GM12878 (cell line): Measurements from ENCODE around the gene CENPC. TPM values are rescaled to one million over a fixed set of nuclear protein-coding genes. Genes with fewer than 3 reads are reported as not detected.

ENCODE experiments used
- ATAC-seq: fragments of 200-7000 bp; cut with Tn5 transposase; 3 replicates; pipeline ENCODE4 v1.9.1; 2020; ENCODE audit warnings: mild to moderate bottlenecking, moderate library complexity
- BruUV-seq: library from RNA; stranded (reverse); fragments of 400-500 nt; replicated peaks from 2 replicates; lab custom pipeline; 2021; lab: Mats Ljungman, UMichigan
- CTCF ChIA-PET: fragments of 300-600 bp; sonication (Branson Sonifier 250); formaldehyde crosslinking; extraction: SDS; loops from one replicate; lab custom pipeline; 2021; ENCODE audit warnings: inconsistent platforms; lab: Yijun Ruan, JAX
- POLR2A ChIA-PET: fragments of 350-600 bp; formaldehyde crosslinking; extraction: SDS; loops from one replicate; lab custom pipeline; 2021; ENCODE audit warnings: inconsistent platforms; lab: Charles Lee
- RAD21 ChIA-PET: fragments of 300-600 bp; sonication (Branson Sonifier 250); formaldehyde crosslinking; loops from one replicate; lab custom pipeline; 2023; ENCODE audit warnings: antibody characterized with exemption; ENCODE audit not compliant: unreplicated experiment; lab: Charles Lee
- SMC1A ChIA-PET: fragments of 300-600 bp; sonication (Branson Sonifier 250); formaldehyde crosslinking; loops from one replicate; lab custom pipeline; 2023; ENCODE audit not compliant: unreplicated experiment, uncharacterized antibody; lab: Charles Lee
- DNase-seq: peaks from one replicate; pipeline ENCODE4 v3.0.0-alpha.2; 2011; ENCODE audit warnings: low read depth, low spot score
- FAIRE-seq: peaks from 3 replicates; lab custom pipeline; 2011; peaks lifted over from hg19 to GRCh38; lab: Jason Lieb, UNC
- H2AFZ ChIP-seq: 2 replicates; pipeline ENCODE4 v1.6.0; 2011; ENCODE audit warnings: low read depth, low read length, control low read depth; ENCODE audit not compliant: control insufficient read depth
- H3K27ac ChIP-seq: 2 replicates; pipeline ENCODE4 v1.5.1; 2011; ENCODE audit warnings: control low read depth; ENCODE audit not compliant: control insufficient read depth, insufficient read depth
- H3K27me3 ChIP-seq, 2 experiments: replicated peaks in 1 of 2; 2 replicates each; pipeline versions ENCODE4 v1.6.0 to v1.6.1; 2011; ENCODE audit warnings: low read length in 1 of 2; ENCODE audit not compliant: control insufficient read depth in 2 of 2, insufficient read depth in 2 of 2
- H3K36me3 ChIP-seq, 2 experiments: 2 replicates each; pipeline ENCODE4 v1.5.1; 2011; ENCODE audit warnings: low read length in 1 of 2; ENCODE audit not compliant: control insufficient read depth in 2 of 2, insufficient read depth in 2 of 2
- H3K4me1 ChIP-seq: 2 replicates; pipeline ENCODE4 v1.6.1; 2011; ENCODE audit warnings: mild to moderate bottlenecking, low read length, moderate library complexity, mixed read lengths; ENCODE audit not compliant: control insufficient read depth, insufficient read depth
- H3K4me2 ChIP-seq: 2 replicates; pipeline ENCODE4 v1.6.0; 2011; ENCODE audit warnings: control low read depth; ENCODE audit not compliant: control insufficient read depth, insufficient read depth
- H3K4me3 ChIP-seq: fragments of 200-600 bp; sonication (generic); 2 replicates; pipeline ENCODE4 v1.5.1; 2016
- H3K79me2 ChIP-seq: 2 replicates; pipeline ENCODE4 v1.6.0; 2011; ENCODE audit warnings: low read length; ENCODE audit not compliant: control insufficient read depth, insufficient read depth
- H3K9ac ChIP-seq: 2 replicates; pipeline ENCODE4 v1.8.0; 2011; ENCODE audit warnings: low read length, control low read depth, mixed read lengths; ENCODE audit not compliant: control insufficient read depth, insufficient read depth
- H3K9me3 ChIP-seq: replicated peaks from 3 replicates; pipeline ENCODE4 v1.5.1; 2011; ENCODE audit warnings: mild to moderate bottlenecking, low read length; ENCODE audit not compliant: control insufficient read depth, insufficient read depth
- H4K20me1 ChIP-seq: 2 replicates; pipeline ENCODE4 v1.6.0; 2011; ENCODE audit not compliant: control insufficient read depth, insufficient read depth
- CTCF ChIP-seq, 3 experiments: IDR thresholded peaks in 2 of 3; conservative IDR thresholded peaks in 1 of 3; 2 replicates each; pipeline ENCODE4 v1.5.1; 2011; ENCODE audit warnings: low read depth in 3 of 3, low read length in 3 of 3, mild to moderate bottlenecking in 3 of 3, control low read depth in 2 of 3, moderate library complexity in 2 of 3, inconsistent platforms in 1 of 3, mixed read lengths in 1 of 3; ENCODE audit not compliant: control insufficient read depth in 2 of 3, insufficient read depth in 1 of 3; ENCODE audit errors: extremely low read depth in 1 of 3
- JUNB ChIP-seq: IDR thresholded peaks from 2 replicates; pipeline ENCODE4 v1.6.1; 2016; ENCODE audit warnings: antibody characterized with exemption, mild to moderate bottlenecking
- MYB ChIP-seq: fragments of 150-350 bp; IDR thresholded peaks from 2 replicates; pipeline ENCODE4 v1.6.1; 2014; ENCODE audit warnings: mild to moderate bottlenecking, low read depth, low read length, borderline replicate concordance
- RAD21 ChIP-seq: IDR thresholded peaks from 2 replicates; pipeline ENCODE4 v1.6.1; 2011; ENCODE audit warnings: mild to moderate bottlenecking, low read depth, low read length, moderate library complexity; ENCODE audit not compliant: insufficient read depth
- WGBS: methylation state at CpG from one replicate; pipeline ENCODE4 v1.1.6; 2016; ENCODE audit warnings: low lambda C conversion rate; ENCODE audit not compliant: insufficient replicate concordance, insufficient coverage; ENCODE audit errors: missing lambda C conversion rate; 5-methylcytosine and 5-hydroxymethylcytosine counted together
- in situ Hi-C: fragments of 300-500 bp; cut with MboI; formaldehyde crosslinking; loops from 9 replicates; pipeline ENCODE4 v1.14.3; 2018; ENCODE audit warnings: mixed read lengths
- intact Hi-C: fragments of 100-400 bp; cut with micrococcal nuclease; formaldehyde crosslinking; loops from one replicate; pipeline ENCODE4 v1.14.2; 2022; ENCODE audit not compliant: unreplicated experiment
- polyA plus RNA-seq, 11 experiments: library from polyadenylated mRNA; depleted of rRNA in 4 of 11; unstranded in 6 of 11; stranded (reverse) in 5 of 11; fragments of >200 nt; fragmentation: Nextera tagmentation in 4 of 11; fragmentation: Illumina TruSeq in 1 of 11; extraction: Ambion mirVana in 4 of 11; extraction: Trizol in 1 of 11; gene quantifications; 1 replicate in 1 of 11; 2 replicates in 10 of 11; pipeline versions ENCODE4 v1.2.1 to v1.2.3, GENCODE V29; 2011 to 2016; ENCODE audit warnings: inconsistent platforms in 2 of 11, missing spikeins in 2 of 11, low read depth in 1 of 11
- total RNA-seq, 4 experiments: library from RNA; depleted of rRNA in 3 of 4; stranded (reverse); fragments of >200 nt in 3 of 4; fragmentation: Illumina TruSeq in 1 of 4; extraction: Trizol in 1 of 4; gene quantifications; 2 replicates each; pipeline versions ENCODE4 v1.2.1 to v1.2.3, GENCODE V29; 2013 to 2021

The CENPC gene
- total and polyA plus RNA-seq, 10 of the 15 experiments (the other 5 are each of a cell fraction or from before 2014, with no cell fraction given), result 13.1 to 34.9 (median 20.3) TPM

DNA sequence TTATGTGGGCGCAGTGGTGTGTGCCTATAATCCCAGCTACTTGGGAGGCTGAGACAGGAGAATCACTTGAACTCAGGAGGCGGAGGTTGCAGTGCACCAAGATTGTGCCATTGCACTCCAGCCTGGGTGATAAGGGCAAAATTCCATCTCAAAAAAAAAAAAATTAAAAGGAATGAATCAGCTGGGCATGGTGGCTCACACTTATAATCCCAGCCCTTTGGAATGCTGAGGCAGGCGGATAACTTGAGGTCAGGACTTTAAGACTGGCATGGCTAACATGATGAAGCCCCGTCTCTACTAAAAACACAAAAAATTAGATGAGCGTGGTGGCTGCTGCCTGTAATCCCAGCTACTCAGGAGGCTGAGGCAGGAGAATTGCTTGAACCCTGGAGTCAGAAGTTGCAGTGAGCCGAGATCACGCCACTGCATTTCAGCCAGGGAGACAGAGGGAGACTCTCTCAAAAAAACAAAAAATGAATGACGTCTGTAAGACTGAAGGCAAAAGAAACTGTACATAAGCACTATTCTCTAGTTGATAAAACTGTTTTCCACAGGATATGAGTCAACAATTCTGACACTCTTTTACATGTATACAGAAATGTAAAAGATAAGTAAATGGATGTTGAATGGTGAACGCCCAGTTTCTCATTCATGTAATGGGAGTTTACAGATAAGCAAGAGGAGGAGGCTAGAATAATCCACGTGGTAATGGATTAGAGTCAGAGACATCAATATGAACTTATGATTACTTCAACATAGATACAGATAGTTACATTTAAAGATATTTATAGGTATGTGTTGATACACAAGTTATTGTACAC, 22.2 kb downstream of the CENPC start (continued):
- no peak for TF ChIP-seq MYB

GRCh38 chr4:67522230-67522629, 23.1 kb downstream of the CENPC start:
- in situ Hi-C loops, result no loop called here
- no peaks in the 10 kb centered on the region for H3K4me1 ChIP-seq

DNA sequence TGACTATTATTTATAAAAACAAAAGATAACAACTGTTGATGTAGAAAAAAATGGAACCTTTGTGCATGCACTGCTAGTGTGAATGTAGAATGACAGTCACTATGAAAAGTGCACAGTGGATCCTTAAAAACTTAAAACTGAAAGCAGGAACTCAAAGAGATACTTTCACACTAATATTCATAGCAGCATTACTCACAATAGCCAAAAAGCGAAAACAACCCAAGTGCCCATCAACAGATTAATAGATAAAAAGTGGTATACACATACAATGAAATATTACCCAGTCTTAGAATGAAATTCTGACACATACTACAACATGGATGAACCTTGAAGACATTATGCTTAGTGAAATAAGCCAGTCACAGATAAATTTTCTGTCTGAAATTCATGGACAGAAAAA, 23.8 kb downstream of the CENPC start:
- SMC1A ChIA-PET, result no interaction called here
- Histone ChIP-seq H2AFZ (no peak overlapping the region), H3K4me3 (no peak overlapping the region), H4K20me1 (no peaks in the 10 kb centered on the region), H3K36me3 (peaks cover 3% of the 10 kb centered on the region in 2 experiments; a peak in 3 of 4 replicates), H3K27ac (no peak overlapping the region), H3K4me2 (no peak overlapping the region), H3K79me2 (peaks cover 12% of the 10 kb centered on the region), H3K4me1 (no peaks in the 10 kb centered on the region), H3K9me3 (no peaks in the 10 kb centered on the region), H3K9ac (no peak overlapping the region), H3K27me3 (no peaks in the 10 kb centered on the region)
- CTCF ChIA-PET, result no interaction called here
- no peak for FAIRE-seq
- POLR2A ChIA-PET, result no interaction called here
- no peak for TF ChIP-seq CTCF (IDR thresholded peaks at IDR 0.05 in 2 of 3, conservative IDR thresholded peaks at IDR 0.05 in 1 of 3; ENCODE audit: control insufficient read depth in 2 of 3, extremely low read depth in 1 of 3, insufficient read depth in 1 of 3, low read depth in 3 of 3, low read length in 3 of 3)
- TF ChIP-seq JUNB, result peak; percentile 28; the same call in 1 of the 2 replicates
- BruUV-seq, result no TSS peak
- in situ Hi-C loops, result no loop called here
- RAD21 ChIA-PET, result no interaction called here
- 17% methylated on average over 1 of the region's 1 CpG for WGBS
- peak; percentile 62 for ATAC-seq
- DNase-seq, result no peak
- intact Hi-C loops, result no loop called here

More at GRCh38 chr4:67522230-67522629, 23.1 kb downstream of the CENPC start:
- intact Hi-C loops, result no loop called here
- ChIA-PET RAD21 (no interaction called here), POLR2A (no interaction called here), CTCF (no interaction called here), SMC1A (no interaction called here)
- DNase-seq, result no peak
- Histone ChIP-seq H3K27me3 (no peaks in the 10 kb centered on the region), H4K20me1 (no peaks in the 10 kb centered on the region), H3K79me2 (peaks cover 12% of the 10 kb centered on the region), H2AFZ (no peak overlapping the region), H3K27ac (no peak overlapping the region), H3K4me2 (no peak overlapping the region), H3K9ac (no peak overlapping the region), H3K36me3 (peaks cover 3% of the 10 kb centered on the region in 2 experiments; a peak in 3 of 4 replicates), H3K9me3 (no peaks in the 10 kb centered on the region), H3K4me3 (no peak overlapping the region)
- WGBS, result 95% methylated on average over 2 of the region's 2 CpGs
- no peak for ATAC-seq
- FAIRE-seq, result no peak
- BruUV-seq, result no TSS peak
- no peak for TF ChIP-seq RAD21
